Body of pancreas (tissue), 4 donors: ENCODE measurements around the gene DTX2.
"Not testable (repeated sequence)": the region's sequence is repeated elsewhere in the genome, so short reads cannot be mapped to it uniquely, and the experiment has no call there.

ENCODE experiments used
- CTCF ChIP-seq, 7 experiments: fragments of 450-650 bp in 4 of 7; fragments of 200-600 bp in 3 of 7; sonication (generic) in 3 of 7; IDR thresholded peaks; one replicate each; pipeline ENCODE4 v1.5.1; 2016 to 2019; ENCODE audit warnings: antibody characterized with exemption in 7 of 7
- POLR2A ChIP-seq, 3 donors: fragments of 450-650 bp; IDR thresholded peaks; one replicate each; pipeline ENCODE4 v1.6.1; 2016; ENCODE audit warnings: antibody characterized with exemption in 3 of 3, mild to moderate bottlenecking in 2 of 3

GRCh38 chr7:76440404-76440803 lies 21.1 kb upstream of the DTX2 start:
- TF ChIP-seq POLR2A, CTCF (IDR thresholded peaks at IDR 0.05): not testable (repeated sequence)
